HG03565 (cell line): Measurements from ENCODE around the gene GOLGA6D.
A peak's percentile ranks its signal among the peaks of the same experiment; 100 is the strongest.
"Not testable (repeated sequence)": the region's sequence is repeated elsewhere in the genome, so short reads cannot be mapped to it uniquely, and the experiment has no call there.

ENCODE experiments used
- ATAC-seq: cut with Tn5 transposase; IDR thresholded peaks from one replicate; pipeline ENCODE4 v1.9.1; 2021; ENCODE audit warnings: mild to moderate bottlenecking, moderate library complexity; ENCODE audit not compliant: unreplicated experiment

GOLGA6D gene

DNA sequence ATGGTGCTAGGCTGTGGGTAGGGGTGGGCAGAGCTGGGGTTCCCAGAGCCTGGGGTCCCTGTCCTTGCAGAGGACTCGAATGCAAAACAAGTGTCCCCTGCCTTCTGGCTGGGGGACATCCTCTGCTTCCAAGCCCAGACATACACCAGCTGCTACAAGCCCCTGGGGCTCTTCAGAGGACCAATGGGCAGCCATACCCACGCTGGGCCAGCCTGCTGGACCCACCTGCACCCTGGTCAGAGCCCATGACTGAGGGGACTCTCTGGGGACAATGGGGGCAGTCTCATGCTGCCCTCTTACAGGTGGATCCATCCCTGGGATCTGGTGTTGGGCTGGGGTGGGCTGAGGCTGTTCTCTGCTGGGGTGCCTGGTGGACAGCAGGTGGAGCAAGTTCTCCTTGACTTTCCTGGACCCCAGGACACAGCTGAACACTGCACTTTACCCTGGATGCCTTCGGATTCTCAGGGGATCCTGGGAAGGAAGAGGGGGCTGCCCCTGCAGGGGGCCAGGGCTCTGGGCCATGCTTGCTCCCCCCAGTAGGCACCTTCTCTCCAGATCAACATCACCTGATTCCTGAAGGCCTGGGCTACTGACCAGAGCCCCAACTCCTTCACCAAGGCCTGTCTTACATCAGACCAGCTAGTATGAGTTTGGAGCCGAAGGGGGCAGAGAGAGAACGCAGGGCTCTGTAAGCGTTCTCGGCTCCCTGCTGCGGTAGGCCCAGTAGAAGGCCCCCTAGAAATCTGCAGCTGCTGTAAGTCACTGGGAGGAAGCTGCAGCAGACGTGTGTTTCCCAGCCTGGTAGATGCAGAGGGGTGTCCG, 46.1 kb downstream of the GOLGA6D start:
- ATAC-seq: no peak

DNA sequence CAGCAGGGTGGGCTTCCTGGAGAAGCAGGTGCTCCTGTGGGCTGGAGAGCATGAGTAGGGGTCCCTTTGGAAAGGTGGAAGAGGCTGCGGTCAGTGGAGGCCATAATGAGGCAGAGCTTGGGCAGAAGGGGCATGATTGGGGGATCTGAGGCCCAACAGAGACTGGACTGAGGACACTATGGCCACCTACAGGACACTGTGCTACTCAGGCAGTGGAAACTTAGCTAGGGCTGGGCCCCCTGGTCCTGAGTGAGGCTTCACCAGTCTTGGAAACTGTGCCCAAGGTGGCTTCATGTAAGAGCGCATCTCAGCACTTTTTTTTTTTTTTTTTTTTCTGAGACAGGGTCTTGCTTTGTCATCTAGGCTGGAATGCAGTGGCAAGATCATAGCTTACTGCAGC, 46.9 kb downstream of the GOLGA6D start:
- no peak for ATAC-seq

DNA sequence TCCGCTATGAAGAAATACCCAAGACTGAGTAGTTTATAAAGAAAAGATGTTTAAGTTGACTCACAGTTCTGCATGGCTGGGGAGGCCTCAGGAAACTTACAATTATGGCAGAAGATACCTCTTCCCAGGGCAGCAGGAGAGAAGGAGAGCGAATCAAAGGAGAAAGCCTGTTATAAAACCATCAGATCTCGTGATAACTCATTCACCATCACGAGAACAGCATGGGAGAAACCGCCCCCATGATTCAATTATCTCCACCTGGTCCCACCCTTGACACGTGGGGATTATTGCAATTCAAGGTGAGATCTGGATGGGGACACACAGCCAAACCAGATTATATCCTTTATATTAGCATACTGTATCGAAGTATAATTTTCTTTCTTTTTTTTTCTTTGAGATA, 49.5 kb downstream of the GOLGA6D start:
- ATAC-seq: not testable (repeated sequence)

DNA sequence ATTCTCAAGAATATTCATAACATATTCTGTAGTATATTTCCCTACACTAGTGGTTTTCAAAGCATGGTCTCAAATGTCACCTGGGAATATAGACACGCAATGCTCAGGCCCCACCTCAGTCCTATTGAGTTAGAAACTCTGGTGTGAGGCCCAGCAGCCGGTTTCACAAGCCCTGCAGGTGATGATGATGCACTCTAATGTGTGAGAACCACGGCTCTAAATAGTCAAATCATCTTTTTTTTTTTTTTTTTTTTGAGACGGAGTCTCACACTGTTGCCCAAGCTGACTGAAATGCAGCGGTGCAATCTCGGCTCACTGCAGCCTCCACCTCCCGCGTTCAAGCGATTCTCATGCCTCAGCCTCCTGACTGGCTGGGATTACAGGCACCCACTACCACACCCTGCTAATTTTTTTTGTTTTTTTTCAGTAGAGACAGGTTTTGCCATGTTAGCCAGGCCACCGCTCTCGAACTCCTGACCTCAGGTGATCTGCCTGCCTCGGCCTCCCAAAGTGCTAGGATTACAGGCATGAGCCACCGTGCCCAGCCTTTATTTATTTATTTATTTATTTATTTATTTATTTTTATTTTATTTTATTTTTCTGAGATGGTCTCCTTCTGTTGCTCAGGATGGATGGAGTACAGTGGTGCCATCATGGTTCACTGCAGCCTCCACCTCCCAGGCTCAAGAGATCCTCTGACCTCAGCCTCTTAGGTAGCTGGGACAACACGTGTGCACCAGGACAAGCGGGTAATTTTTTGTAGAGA, 51.2 kb downstream of the GOLGA6D start:
- ATAC-seq: not testable (repeated sequence)

DNA sequence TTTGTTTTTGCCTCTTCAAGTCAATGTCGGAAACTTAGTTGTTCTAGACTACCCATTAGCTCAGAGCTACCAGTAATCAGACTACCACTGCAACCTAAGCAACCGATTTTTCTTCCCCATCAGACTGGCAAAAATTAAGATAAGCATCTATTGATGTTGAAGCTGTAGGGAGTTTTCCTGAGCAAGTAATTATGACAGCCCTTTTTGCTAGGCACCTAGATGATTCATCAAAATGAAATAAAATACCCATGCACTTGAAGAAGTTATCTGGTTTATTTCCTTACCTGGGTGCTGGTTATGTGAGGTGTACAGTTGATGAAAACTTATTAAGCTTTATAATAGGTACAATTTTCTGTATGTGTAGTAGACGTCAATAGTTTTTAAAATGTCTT, 52.7 kb downstream of the GOLGA6D start:
- ATAC-seq: no peak

DNA sequence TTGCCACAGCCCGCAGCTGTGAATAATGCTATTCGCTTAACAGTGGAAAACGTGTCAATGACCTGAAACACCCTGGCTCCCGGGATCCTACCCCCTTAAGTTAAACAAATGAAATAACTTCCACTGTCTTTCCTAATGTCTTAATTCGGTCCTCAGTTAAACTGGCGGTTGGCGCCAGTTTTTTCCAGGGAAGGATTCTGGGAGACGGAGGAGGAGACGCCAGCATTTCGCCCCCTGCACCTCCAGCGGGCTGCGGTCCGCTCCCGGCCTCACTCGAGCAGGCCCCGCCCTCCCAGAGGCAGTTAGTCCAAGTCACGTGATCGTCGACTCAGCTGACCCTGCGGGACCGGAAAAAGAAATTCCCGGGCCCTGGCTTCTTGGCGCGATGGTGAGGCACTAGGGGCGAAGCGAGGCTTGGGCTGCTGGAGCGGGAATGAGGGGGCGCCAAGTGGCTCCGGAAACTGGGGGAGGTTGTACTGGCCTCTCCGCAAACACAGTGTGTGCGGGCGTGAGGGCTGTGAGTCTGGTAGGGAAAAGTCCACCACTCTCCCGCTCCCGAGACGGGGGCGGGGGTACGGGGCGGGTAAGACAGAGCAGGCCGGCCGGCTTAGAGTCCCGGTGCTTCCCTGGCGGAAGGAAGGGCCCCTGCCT, 53.2 kb downstream of the GOLGA6D start, which contains the start of gene COMMD4:
Gene COMMD4, plus strand, starts transcription at position 359 of the 651 bp plus-strand sequence. Its CDS starts 27 bp downstream, at position 386.
- peak; percentile 63 for ATAC-seq

DNA sequence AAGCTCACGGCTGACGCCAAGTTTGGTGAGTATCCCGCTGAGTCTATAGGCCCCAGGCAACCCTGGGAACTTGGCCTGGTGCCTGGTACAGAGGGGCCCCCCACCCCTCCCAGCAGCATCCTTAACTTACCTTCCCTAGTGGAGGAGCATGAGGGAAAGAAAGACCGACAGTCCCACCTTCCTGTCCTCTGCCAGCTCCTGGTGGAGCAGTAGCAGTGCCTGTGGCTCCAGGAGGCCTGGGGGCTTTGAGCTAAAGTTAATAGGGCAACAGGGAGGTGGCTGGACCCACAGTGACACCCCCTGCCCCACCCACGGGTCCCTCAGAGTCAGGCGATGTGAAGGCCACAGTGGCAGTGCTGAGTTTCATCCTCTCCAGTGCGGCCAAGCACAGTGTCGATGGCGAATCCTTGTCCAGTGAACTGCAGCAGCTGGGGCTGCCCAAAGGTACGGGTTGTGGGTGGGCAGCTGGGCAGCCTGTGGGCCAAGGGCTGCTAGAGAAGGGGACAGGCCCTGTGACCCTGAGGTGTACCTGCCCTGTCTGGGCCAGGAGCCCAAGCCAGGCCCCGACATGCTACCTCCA, 56.1 kb downstream of the GOLGA6D start:
- ATAC-seq: no peak

DNA sequence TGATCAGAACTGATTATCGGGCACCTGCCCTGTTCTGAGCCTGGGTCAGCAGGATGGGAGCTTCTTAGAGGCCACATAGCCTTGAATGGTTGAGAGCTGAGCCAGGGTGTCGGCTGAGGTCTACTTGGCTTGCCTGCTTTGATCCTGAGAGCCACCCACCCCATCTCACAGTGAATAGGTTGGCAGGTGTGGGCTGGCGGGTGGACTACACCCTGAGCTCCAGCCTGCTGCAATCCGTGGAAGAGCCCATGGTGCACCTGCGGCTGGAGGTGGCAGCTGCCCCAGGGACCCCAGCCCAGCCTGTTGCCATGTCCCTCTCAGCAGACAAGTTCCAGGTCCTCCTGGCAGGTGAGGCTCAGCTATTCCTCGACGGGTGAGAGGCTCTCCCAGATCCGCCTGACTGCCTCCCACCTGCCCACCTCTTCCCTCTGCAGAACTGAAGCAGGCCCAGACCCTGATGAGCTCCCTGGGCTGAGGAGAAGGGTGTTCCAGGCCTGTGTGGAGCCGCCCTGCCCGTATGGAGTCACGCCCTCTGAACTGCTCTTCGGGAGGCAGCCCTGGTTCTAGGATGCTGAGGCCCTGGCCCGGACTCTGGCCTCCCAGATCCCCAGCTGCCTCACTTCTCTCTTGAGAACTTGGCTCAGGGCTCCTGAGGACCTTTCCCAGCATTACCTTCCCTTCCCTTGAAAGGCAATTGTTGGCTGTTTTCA, 57.1 kb downstream of the GOLGA6D start:
- no peak for ATAC-seq

DNA sequence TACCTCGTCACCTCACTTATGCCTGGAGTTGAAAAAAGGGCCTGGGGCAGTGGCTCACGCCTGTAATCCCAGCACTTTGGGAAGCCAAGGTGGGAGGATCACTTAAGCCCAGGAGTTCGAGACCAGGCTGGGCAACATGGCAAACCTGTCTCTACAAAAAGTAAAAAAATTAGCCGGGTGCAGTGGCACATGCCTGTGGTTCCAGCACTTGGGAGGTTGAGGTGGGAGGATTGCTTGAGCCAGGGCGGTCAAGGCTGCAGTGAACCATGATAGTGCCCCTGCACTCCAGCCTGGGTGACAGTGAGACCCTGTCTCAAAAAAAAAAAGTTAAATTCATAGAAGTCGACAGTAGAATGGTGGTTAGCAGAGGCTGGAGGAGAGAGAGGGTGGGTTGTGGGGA, 59.6 kb downstream of the GOLGA6D start:
- no peak for ATAC-seq

DNA sequence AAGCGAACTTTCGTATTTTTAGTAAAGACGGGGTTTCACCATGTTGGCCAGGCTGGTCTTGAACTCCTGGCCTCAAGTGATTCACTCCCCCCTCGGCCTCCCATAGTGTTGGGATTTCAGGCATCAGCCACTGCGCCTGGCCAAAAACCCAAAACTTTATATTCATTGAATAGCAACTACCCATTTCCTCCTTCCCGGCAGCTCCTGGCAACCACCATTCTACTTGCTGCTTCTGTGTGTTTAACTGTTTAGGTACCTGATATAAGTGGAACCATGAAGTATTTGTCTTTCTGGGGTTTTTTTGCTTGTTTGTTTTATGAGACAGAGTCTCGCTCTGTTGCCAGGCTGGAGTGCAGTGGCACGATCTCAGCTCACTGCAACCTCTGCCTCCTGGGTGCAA, 61.3 kb downstream of the GOLGA6D start:
- not testable (repeated sequence) for ATAC-seq
